ENCODE results near the gene GTF2H2.

GRCh38 chr5:71014176-71014575 lies 53.3 kb downstream of the GTF2H2 start:
- TF ChIP-seq CTCF (IDR thresholded peaks at IDR 0.05): no peak
- TF ChIP-seq POLR2A (IDR thresholded peaks at IDR 0.05): no peak

All from upper lobe of left lung (tissue), 4 donors.